GM12891 (cell line): Measurements from ENCODE around the gene RNF152.

Source experiments
- DNase-seq: peaks from one replicate; pipeline ENCODE4 v3.0.0; 2011; ENCODE audit warnings: low spot score; ENCODE audit not compliant: insufficient read length
- FAIRE-seq: peaks from 2 replicates; lab custom pipeline; 2011; peaks lifted over from hg19 to GRCh38; lab: Jason Lieb, UNC
- PAX5 ChIP-seq: IDR thresholded peaks from 2 replicates; pipeline ENCODE4 v1.6.1; 2011; ENCODE audit warnings: low read length, moderate library complexity, mild to moderate bottlenecking; ENCODE audit not compliant: insufficient read depth, severe bottlenecking
- POLR2A ChIP-seq: IDR thresholded peaks from 2 replicates; pipeline ENCODE4 v1.6.1; 2011; ENCODE audit warnings: low read depth, low read length, control low read depth
- POLR2AphosphoS5 ChIP-seq: IDR thresholded peaks from 2 replicates; pipeline ENCODE4 v1.6.1; 2011; ENCODE audit warnings: low read depth, low read length, control low read depth
- POU2F2 ChIP-seq: IDR thresholded peaks from 2 replicates; pipeline ENCODE4 v1.6.1; 2011; ENCODE audit warnings: low read depth, mild to moderate bottlenecking, control low read depth, low read length, moderate library complexity
- SPI1 ChIP-seq: IDR thresholded peaks from 2 replicates; pipeline ENCODE4 v1.6.1; 2011; ENCODE audit warnings: low read depth, low read length, control low read depth
- TAF1 ChIP-seq: IDR thresholded peaks from 2 replicates; pipeline ENCODE4 v1.6.1; 2011; ENCODE audit warnings: low read depth, low read length, control low read depth

The RNF152 gene

DNA sequence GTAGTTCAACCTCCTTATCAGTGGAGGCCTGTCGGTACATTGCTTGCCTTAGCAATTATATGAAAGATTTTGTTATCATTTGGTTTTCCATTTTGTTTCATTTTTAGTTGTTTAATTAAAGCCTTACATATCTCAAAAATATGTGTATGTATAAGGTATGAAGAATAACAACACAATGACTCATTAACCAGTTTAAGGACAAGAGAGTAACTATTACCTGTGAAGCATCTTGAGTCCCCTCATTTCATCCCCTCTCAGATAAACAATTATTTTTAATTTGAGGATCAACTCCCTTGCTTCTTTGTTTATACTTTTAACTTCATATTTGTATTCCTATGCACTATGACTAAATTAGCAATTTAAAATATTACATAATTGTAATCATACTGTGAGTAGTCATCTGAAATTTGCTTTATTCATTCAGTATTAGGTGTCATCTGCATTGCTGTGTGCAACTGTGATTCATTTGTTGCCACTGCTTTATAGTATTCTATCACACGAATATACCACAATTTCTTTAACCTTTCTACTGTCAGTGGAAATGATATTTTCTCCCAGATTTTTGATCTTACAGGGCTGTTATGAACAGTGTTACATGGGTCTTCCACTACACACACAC is 126.4 kb downstream of the RNF152 start:
- no peak for TF ChIP-seq TAF1
- TF ChIP-seq POLR2A, result no peak
- TF ChIP-seq POLR2AphosphoS5, result no peak
- no peak for TF ChIP-seq POU2F2
- TF ChIP-seq SPI1, result no peak
- no peak for TF ChIP-seq PAX5
- no peak for FAIRE-seq
- DNase-seq, result no peak

DNA sequence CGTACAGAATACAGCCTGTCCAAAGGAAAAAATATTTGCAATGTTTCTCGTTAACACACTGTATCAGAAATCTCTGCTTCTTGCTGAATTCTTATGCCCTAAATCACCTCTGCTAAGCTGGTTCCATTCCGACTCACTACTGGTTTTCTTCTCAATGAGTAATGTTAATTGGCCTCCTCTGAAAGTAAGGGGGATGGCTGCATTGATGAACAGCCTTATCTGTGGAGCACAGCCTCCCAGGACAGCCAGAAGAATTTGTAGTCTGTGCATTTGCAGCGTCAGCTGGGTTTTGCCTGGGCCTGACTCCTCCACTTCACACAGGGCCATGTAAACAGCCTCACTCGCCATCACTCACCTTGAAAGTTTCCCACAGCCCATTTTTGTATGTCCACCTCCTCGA is 127.7 kb downstream of the RNF152 start:
- DNase-seq (no peak), FAIRE-seq (no peak)
- TF ChIP-seq POLR2A (no peak), SPI1 (no peak), POLR2AphosphoS5 (no peak), POU2F2 (no peak), TAF1 (no peak), PAX5 (no peak)

DNA sequence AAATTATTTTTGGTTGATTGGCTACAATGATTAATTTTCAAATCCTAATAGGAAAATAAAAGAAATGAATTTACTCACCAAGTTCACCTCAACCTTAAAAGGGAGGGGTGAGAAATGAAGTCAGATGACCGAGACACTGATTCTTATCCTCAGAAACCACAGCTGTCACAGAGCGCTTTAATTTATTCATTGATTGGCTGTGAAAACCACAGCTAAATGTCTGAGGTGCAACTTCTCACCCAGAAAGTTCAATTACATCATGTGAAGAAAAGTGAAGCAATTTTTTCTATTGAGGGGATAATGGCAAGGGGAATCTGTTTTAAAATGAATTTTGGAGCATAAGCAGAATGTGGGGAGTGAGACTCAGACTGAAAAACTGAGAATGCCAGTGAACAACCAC is 128.4 kb downstream of the RNF152 start:
- FAIRE-seq (no peak), DNase-seq (no peak)
- TF ChIP-seq TAF1, result no peak
- TF ChIP-seq POU2F2, result no peak
- no peak for TF ChIP-seq SPI1
- TF ChIP-seq POLR2AphosphoS5, result no peak
- no peak for TF ChIP-seq PAX5
- TF ChIP-seq POLR2A, result no peak

DNA sequence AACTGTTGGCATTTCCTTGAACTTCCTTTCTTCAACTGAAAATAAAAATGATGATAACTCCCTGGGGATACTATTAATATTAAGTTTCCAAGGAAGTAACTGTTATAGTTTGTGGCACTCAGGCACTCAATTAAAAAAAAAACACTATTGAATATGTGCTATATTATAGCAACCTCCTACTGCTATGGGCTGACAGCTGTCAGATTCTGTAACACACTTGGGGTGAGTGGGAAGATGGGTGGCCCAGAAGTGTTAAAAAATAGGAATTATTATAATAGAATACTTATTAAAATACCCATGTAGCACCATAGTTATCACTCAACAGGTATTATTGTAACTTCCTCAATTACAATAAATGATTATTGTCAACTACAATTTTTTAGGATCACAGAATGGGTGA is 130.9 kb downstream of the RNF152 start:
- TF ChIP-seq POLR2A (no peak), POU2F2 (no peak), PAX5 (no peak), SPI1 (no peak), POLR2AphosphoS5 (no peak), TAF1 (no peak)
- no peak for DNase-seq
- FAIRE-seq, result no peak
